ENCODE data around the gene GMCL2. TPM values are rescaled to one million over a fixed set of nuclear protein-coding genes. Genes with fewer than 3 reads are reported as not detected.

The GMCL2 gene
- polyA plus RNA-seq, 1 of the 3 experiments (the other 2 are of a cell fraction), result not detected

- Histone ChIP-seq H3K4me2 (no peak overlapping the region; the same call in 1 of the 2 replicates), H3K9me2 (no peaks in the 10 kb centered on the region), H3K79me2 (ENCODE audit: insufficient read depth) (no peaks in the 10 kb centered on the region), H3K27me3 (ENCODE audit: insufficient read depth) (no peaks in the 10 kb centered on the region), H3F3A (replicated peaks; ENCODE audit: insufficient read depth) (no peaks in the 10 kb centered on the region), H4K20me1 (ENCODE audit: insufficient read depth) (no peaks in the 10 kb centered on the region), H3K4me1 (ENCODE audit: control insufficient read depth in 1 of 2, insufficient read depth in 2 of 2, low read depth in 1 of 2, low read length in 1 of 2) (no peaks in the 10 kb centered on the region; a peak in 1 of 4 replicates), H3K4me3 (ENCODE audit: low read depth in 2 of 2, low read length in 1 of 2) (no peak overlapping the region), H3K9ac (no peak overlapping the region), H3K36me3 (replicated peaks in 1 of 2; ENCODE audit: control insufficient read depth in 1 of 2, insufficient read depth in 2 of 2, low read length in 1 of 2) (no peaks in the 10 kb centered on the region), H3K27ac (ENCODE audit: low read depth in 2 of 2, low read length in 1 of 2) (no peak overlapping the region), H2AFZ (ENCODE audit: low read depth) (peak overlapping the region; percentile 76; the same call in 1 of the 2 replicates), H3K9me3 (no peaks in the 10 kb centered on the region)
- no peak; the same call in 1 of the 2 replicates for TF ChIP-seq FOSL2 (IDR thresholded peaks at IDR 0.05; ENCODE audit: borderline replicate concordance, low read depth)
- peak; percentile 43; the same call in 1 of the 2 replicates for TF ChIP-seq GATA2 (CRISPR knock-in tag; IDR thresholded peaks at IDR 0.05)
- no peak for TF ChIP-seq TAF1 (IDR thresholded peaks at IDR 0.05; ENCODE audit: borderline replicate concordance, low read depth, low read length)
- no peak for TF ChIP-seq TEAD4 (IDR thresholded peaks at IDR 0.05; ENCODE audit: borderline replicate concordance, insufficient read depth)
- no peak for TF ChIP-seq FOXJ3 (CRISPR knock-in tag; IDR thresholded peaks at IDR 0.05)
- TF ChIP-seq, protein P1, sequence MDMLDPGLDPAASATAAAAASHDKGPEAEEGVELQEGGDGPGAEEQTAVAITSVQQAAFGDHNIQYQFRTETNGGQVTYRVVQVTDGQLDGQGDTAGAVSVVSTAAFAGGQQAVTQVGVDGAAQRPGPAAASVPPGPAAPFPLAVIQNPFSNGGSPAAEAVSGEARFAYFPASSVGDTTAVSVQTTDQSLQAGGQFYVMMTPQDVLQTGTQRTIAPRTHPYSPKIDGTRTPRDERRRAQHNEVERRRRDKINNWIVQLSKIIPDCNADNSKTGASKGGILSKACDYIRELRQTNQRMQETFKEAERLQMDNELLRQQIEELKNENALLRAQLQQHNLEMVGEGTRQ (IDR thresholded peaks at IDR 0.05; ENCODE audit: borderline replicate concordance, low read depth, low read length), result no peak
- TF ChIP-seq, protein P2, sequence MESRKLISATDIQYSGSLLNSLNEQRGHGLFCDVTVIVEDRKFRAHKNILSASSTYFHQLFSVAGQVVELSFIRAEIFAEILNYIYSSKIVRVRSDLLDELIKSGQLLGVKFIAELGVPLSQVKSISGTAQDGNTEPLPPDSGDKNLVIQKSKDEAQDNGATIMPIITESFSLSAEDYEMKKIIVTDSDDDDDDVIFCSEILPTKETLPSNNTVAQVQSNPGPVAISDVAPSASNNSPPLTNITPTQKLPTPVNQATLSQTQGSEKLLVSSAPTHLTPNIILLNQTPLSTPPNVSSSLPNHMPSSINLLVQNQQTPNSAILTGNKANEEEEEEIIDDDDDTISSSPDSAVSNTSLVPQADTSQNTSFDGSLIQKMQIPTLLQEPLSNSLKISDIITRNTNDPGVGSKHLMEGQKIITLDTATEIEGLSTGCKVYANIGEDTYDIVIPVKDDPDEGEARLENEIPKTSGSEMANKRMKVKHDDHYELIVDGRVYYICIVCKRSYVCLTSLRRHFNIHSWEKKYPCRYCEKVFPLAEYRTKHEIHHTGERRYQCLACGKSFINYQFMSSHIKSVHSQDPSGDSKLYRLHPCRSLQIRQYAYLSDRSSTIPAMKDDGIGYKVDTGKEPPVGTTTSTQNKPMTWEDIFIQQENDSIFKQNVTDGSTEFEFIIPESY (IDR thresholded peaks at IDR 0.05; ENCODE audit: borderline replicate concordance, low read depth), result no peak
- peak; percentile 29; the same call in 1 of the 2 replicates for TF ChIP-seq TCF12 (IDR thresholded peaks at IDR 0.05)
- no peak for TF ChIP-seq CTCF (IDR thresholded peaks at IDR 0.05)
- TF ChIP-seq YY1 (IDR thresholded peaks at IDR 0.05; ENCODE audit: low read depth), result no peak
- no peak for TF ChIP-seq RFX5 (IDR thresholded peaks at IDR 0.05; ENCODE audit: low read length)
- TF ChIP-seq EP300 (IDR thresholded peaks at IDR 0.05; ENCODE audit: borderline replicate concordance in 1 of 2, low read depth in 1 of 2, low read length in 1 of 2), result no peak
- no peak for TF ChIP-seq RCOR1 (IDR thresholded peaks at IDR 0.05; ENCODE audit: low read length)
- TF ChIP-seq NRF1 (IDR thresholded peaks at IDR 0.05; ENCODE audit: low read depth, low read length), result no peak
- 36% methylated on average over 6 of the region's 6 CpGs for WGBS (ENCODE audit: low lambda C conversion rate)
- ChIA-PET POLR2A (interaction anchor here (1.5 kb wide), 1 partner anchor 18 kb away, joined by 11 read pairs; the partner anchor contains the start of gene HNRNPAB), CTCF (interaction anchor here (1.4 to 3.9 kb wide), 2 partner anchors 10 to 111 kb away, joined by 9 to 18 read pairs; no protein-coding TSS in a partner anchor)
- peak; percentile 45 for DNase-seq
Observed at GRCh38 chr5:178186427-178186826, 744 bp downstream of the GMCL2 start.
